Right forelimb (tissue), 1 donor: ENCODE results near the gene CELF2.
A peak's percentile ranks its signal among the peaks of the same experiment; 100 is the strongest.
"Not testable (repeated sequence)": the region's sequence is repeated elsewhere in the genome, so short reads cannot be mapped to it uniquely, and the experiment has no call there.

Source experiments
- DNase-seq: peaks from one replicate; pipeline ENCODE4 v3.0.0-alpha.2; 2018

CELF2 gene

DNA sequence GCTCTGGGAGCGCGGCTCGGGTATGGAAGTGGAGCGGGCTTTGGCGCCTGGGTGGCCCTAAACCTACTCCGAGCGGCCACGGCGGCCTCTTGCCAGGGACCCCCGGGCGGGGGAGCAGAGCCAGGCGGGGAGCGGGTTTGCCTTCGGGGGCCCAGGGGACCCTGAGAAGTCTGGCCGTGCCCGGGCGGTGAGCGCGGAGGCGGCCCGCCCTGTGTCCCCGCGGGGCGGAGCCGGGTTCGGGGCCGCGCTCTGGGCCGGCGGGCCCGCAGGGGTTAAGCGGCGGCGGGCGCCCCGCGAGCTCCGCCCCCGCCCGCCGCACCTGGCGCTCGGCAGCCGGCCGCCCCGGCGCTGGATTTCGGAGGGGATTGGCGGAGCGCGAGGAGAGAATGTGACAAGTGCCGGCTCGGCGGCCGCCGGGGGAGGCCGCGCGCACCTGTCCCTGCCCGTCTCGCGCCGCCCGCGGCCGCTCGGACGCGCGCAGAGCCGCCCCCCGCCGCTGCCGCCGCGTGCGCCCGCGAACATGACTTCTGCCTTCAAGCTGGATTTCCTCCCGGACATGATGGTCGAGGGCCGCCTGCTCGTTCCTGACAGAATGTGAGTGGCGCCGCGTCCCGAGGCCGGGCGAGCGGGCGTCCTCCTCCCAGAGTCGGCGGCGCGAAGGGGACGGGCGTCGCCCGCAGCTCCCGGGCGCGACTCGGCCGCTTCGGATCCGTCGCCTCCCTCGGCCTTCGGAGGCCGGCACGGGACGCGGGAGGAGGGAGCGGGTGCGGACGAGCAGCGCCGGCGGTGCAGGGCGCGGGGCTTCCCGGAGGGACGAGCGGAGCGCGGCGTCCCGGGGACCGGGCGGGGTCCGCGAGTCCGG, at the start of gene CELF2:
Gene CELF2, plus strand, starts transcription at position 303 of the 862 bp plus-strand sequence. Its CDS starts 218 bp downstream, at position 521.
- DNase-seq = peak; percentile 82

DNA sequence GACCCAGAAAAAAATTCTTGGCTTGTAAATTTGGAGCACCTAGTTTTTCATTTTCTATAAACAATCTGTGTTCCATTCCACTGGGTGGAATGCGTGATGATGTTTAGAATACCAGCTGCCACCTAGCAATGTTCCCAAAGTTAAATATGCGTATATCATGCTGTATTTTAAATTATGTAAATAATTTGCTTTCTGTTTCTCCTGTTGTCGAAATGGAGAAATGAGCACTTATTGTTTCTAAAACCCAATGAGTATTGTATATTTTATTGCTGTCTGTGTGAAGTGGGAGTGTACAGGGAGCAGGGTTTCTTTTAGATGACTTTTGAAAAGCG, 49.4 kb upstream of the CELF2 start:
- DNase-seq = no peak

DNA sequence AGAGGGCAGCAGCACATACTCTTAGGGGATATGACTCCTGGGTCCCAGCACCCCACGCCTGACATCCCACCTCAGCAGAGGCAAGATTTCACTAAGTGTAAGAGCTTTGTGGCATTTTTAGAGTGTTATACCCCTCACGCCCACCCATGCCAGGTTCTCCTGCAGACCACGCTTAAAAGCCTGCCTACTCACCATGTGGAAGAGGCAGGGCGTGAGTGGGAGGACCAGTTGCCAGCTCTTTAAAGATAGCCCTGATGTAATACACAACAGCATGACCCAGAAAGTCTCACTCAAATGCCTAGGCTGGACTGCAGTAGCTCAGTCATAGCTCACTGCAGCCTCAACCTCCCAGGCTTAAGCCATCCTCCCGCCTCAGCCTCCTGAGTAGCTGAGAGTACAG, 44.4 kb upstream of the CELF2 start:
- no peak for DNase-seq

DNA sequence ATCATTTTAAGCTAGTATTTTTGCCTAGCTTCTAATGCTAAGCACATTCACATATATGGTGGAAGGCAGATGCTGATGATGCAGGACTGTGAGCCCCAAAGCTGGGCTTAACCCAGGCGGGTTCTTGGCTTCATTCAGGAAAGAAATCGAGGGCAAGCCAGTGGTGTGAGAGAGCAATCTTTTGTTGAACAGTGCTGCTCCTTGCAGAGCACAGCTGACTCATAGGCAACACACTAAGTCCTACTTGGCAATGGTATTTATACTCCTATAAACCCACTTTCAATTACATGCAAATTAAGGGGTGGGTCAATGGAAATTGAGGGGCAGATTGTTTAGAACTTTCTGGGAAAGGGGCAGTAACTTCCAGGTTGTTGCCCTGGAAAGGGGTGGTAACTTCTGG, 42.0 kb upstream of the CELF2 start:
- DNase-seq = no peak

DNA sequence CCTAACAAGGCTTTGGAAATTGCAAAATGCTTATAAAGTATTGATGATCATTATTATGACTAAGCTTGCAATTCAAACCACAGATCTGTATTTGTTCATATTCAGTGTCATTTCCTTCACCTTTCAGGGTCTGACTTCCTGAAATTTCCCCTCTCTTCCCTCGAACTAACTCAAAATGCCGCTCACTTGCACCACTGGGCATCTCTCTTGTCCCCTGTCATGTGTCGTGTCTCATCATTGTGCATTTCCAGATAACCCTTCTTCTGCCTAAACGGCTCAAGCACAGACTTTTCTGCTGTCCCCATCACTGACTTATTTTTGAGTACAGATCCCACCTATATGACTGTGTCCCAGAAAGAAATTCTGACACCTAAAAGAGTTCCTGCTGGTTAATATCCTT, 41.0 kb upstream of the CELF2 start:
- DNase-seq = no peak

DNA sequence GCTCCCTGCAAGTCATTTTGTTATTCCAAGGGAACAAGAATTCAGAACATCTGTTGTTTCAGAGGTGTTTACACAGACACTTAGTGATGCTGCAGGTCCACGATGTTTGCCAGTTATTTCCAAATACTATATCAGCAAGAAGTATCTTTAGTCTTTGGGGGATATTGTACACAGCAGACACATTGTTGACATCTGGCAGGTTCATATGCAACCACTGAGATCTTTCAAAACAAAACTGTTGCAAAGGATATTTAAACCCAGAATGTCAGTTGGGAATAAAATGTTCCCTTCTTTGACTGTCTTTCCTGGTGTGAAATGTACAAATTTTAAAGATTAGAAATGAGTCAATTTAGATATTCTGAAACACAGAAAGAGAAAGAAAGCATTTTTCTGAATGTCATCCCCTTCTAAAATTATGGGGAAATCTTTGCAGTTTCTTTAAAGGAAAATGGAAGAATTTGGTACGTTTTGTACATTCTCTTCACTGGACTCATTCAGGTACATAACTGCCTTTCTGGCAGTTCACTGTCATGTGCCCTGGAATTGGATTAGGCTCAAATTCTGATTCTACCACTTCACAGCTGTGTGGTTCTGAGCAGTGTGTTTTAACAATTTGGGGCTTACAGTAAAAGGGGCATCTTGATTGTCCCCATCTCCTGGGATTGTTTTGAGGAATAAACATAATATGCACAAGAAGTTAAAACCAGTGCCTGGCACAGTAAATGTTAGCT, 40.3 kb upstream of the CELF2 start:
- DNase-seq = no peak

DNA sequence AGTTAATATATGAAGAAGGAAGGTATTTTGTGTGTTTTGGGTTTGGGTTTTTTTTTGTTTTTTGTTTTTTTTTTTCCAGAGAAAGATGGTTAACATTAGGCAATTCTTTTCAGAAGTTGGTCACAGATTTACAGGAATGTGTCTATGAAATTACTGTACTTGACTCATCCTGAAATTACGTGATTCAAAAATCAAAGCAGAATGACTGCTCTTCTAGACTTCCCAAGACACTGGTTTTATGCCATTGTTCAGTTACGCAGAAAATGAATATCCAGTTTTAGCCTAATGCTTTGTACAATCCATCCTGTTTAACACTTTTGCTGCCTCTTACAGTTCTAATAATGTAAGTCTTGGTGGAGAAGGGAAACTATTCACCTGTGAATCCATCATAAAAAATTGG, 39.7 kb upstream of the CELF2 start:
- DNase-seq = no peak

DNA sequence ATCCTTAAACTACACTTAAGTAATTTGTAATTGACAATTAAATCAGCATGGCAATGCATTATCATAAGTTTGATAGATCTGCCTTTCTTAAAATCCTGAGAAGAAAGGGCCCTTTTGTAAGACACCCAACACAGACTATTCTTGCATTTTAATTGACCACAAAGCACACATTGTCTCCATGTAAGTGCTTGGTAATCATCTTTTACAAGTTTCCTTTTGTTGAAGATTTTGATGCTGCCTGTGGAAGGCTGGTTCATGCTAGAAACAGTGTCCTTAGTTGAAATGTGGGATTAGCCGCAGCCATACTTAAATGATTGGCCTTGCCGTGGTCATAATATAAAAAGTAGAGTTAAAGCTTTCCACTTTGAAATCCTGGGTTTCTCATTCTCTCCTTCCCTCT, 32.3 kb upstream of the CELF2 start:
- no peak for DNase-seq

DNA sequence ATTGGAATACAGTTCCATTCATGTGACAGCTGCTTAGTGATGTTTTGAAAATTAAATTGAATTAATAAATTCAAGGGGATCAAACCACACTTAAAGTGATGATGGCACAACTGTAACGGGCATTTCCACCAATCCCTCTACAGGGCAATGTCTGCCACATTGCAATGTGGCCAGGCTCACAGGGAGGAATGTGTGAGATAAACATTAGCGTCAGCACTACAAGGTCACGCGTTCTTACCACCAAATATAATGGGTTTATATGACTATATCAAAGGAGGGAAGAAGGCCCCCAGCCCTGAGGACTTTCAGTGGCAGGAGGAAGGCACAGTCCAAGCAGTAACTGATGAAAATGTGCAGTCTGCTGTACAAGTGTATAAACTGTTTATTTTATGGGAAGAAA, 31.1 kb upstream of the CELF2 start:
- no peak for DNase-seq

DNA sequence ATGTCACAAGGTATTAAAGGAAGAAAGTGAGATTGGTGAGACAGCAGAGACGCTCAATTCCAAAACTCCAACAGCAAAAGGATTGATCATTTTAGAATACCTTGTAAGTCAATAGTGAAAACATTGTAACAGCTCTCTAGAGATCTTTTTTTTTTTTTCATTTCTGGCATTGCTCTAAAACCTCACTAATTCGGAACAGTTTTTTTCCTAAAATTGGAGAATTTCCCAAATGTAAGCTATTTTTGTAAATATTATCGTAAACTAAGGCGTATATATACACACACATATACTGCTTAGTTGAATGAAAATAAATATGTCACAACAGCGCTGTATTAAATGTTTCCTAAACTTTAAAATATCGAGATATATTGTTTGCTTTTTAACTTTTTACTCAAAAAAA, 30.6 kb upstream of the CELF2 start:
- DNase-seq = no peak

DNA sequence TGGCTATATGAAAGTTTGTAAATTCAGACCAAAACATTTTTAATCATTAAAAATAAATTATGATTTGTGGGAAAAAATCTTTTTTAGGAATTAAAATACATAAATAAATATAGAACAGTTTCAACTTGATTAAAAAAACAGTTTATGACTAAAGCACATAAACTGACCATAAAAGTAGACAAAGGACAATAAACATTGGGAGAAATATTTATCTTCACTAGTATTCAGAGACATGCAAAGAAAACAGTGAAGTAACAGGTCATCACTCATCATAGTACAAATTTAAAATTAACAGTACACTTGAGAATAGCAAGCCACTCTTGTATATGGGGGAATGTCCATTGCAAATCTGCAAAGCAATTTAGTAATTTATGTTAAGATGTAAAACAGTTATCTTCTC, 28.0 kb upstream of the CELF2 start:
- DNase-seq = no peak

DNA sequence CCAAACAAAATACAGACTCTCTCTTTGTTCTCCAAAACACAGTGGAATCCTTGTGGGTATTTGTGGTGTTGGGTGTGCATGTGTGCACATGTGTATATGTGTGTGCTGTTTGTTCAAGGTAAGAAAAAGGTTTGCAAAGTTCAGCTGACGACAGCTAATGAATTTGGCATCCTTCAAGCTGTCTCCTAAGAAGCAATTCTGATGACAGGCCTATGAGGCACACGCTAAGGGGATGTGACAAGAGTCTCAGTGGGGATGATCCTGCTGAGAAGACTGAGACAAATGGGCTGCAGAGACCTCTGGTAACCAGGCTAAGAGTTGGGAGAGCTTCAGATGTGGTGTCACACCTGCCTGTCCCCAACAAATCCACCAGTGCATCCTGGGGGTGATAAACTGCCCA, 26.5 kb upstream of the CELF2 start:
- DNase-seq = no peak

DNA sequence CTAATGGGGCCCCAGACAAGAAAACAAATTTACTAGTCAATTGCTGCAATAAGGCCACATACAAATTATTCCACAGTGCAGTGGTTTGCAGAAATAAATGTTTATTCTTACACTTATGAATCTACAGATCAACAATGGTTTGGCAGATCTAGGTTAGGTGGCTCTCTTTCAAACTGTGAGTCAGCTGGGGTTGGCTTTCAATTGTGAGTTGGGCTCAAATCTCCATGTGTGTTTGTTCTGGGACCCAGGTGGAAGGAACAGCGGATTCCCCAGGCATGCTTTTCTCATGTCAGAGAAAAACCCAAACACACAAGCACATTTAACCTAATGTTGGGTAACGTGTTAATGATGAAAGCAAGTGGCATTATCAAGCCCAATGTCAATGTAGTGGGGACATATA, 25.6 kb upstream of the CELF2 start:
- DNase-seq = no peak

DNA sequence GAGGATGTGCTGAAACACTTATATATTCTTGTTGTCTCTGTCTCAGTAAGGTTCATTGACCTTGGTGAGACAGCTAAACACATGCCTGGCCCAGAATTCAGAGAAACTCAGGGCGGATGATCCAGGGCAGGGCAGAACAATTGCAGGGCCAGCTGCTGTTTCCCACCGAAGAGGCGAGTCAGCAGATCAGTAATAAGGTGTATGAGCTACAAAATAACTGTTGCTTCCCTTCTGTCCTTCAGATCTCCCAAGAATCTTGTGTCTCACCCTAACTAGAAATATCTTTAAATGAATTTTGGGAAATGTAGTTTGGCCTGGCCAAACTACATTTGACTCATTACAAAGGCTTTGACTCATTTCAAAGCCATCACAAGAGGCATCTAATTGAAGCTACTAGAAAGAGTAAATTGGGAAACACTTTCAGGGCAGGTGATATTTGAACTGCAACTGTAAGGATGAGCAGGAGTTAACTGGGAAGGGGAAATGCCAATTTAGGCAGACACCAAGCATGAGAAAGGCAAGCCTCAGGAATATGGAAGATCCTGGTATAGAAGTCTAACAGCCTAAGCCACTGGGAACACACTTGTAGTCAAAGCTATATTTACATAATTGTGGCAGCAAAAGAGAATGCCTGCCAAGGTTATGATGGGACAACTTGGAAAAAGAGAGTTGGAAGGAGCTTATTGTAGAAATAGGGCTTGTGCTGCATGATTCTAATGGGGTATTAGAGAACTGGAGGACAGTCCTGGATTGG, 24.5 kb upstream of the CELF2 start:
- DNase-seq = no peak

DNA sequence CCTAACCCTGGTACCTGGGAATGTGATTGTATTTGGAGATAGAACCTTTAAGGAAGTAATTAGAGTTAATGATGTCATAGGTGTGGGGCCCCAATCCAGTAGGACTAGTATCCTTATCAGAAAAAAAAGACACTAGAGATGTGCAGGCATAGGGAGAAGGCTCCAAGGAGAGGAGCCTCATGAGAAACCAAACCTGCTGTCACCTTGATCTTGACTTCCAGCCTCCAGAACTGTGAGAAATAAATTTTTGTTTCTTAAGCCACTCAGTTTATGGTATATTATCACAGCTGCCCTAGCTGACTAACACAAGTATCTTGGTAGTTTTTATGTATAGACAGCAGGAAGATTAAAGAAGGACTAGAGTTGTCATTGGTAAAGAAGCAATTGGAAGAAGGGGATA, 23.9 kb upstream of the CELF2 start:
- DNase-seq = no peak

DNA sequence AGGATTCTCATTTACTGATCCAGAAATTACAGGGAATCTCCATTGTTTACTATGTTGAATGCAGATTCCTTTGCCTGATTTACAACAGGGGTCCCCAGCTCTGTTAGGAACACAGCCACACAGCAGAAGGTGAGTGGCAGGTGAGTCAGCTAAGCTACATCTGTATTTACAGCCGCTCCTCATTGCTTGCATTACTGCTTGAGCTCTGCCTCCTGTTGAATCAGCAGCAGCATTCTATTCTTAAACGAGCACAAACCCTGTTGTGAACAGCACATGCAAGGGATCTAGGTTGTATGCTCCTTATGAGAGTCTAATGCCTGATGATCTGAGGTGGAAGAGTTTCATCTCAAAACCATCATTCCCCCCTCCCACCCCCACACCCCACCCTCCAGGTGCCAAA, 23.3 kb upstream of the CELF2 start:
- DNase-seq = no peak

DNA sequence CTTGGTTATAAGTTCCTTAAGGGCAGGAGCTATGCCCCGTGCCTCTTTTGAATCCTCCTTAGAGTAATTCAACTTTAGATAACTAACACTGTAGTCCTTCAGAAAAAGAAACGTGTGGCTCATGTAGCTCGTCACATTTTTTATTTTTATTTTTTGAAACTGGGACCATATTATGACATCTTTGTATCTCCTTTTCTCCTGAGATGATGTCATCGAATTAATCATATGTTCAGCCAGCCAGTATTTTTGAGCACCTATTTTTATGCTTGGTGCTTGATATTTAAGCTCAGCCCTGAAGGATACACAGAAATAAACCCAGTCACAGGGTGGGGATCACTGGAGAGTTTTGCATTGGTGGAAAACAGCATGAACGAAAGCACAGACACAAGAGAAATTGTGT, 22.6 kb upstream of the CELF2 start:
- no peak for DNase-seq

DNA sequence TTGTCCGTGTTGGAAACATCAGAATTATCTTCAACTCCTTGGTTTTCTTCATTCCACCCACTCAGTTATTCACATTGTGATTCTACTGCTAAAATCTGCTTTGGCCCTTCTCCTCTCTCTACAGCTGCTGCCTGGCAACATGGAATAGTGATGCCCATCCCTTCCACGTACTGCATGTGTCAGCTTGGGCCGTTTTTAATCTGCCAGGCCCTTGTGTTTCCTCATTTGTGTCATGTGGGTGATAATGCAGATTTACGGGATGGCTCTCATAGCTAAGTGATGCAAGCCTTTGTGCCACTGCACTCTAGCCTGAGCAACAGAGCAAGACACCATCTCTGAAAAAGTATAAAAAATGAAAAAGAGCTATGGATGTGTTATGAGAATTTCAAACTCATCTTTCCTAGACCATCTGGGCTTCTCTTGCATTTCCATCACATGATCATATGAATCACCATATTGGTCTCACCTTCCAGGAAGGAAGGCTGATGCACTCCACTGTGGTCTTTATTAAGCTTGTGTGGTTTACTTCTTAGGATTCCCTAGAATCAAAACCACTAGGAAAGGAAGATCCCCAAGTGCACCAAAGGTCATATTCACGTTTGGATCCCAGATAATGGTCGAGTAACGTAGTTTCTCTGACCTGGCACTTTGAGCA, 20.6 kb upstream of the CELF2 start:
- DNase-seq = no peak

DNA sequence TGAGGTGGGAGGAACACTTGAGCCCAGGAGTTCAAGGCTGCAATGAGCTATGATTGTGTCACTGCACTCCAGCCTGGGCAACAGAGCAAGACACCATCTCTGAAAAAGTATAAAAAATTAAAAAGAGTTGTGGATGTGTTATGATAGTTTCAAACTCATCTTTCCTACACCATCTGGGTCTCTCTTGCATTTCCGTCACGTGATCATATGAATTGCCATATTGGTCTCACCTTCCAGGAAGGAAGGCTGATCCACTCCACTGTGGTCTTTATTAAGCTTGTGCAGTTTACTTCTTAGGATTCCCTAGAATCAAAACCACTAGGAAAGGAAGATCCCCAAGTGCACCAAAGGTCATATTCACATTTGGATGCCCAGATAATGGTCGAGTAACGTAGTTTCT, 18.2 kb upstream of the CELF2 start:
- DNase-seq = not testable (repeated sequence)

DNA sequence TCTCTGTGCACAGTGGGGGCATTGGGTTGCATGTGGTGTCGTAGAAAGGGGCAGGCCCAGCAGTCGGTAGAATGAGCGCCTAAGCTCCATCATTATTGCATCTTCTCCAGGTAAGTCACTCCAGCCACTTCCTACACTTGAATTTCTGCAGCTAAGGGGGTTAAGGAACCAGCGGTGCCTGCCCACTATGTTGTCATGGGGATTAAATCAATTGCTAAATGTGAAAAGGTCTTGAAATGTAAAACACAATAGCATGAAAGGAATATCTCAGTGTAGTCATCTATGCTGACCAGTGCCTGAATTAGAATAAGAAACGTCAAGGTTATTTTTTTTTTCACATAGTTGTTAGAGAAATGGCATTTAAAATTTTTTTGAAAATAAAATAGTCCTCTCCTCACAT, 15.2 kb upstream of the CELF2 start:
- no peak for DNase-seq

DNA sequence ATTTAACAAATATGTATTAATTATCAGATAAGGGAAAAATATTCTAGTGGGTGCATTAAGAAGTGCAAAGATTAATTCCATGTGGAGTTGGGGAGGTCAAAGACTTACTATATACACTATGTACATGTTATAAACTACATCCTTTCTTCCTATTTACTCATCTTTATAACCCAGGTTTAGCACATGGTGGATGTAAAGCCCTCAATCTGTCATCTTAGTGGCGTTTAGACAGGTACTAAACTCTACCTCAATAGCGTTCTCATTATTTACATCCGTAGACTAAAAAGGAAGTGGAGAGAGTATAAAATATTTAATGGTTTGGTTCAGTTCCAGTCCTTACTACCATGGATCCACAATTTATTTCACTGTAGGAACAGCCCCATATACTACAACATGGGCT, 14.8 kb upstream of the CELF2 start:
- no peak for DNase-seq

DNA sequence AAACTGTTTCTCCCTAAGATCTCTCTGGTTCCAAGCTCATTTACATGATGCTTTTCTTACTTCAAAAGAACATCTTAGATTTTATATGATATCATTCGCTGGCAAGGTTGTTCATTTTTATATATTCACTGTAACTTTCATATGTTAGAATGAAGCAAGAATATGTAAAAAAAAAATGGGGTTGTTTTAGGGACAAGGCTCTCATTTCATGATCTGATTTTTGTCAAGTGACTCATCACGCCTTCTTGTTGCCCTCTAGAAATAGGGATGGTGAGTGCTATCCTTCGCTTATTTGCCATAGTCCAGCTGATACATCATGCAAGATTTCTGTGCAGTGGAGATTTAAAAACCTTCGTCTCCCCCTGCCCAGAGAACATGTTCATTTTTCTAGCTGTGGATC, 14.0 kb upstream of the CELF2 start:
- no peak for DNase-seq
